Measurements from ENCODE around the gene GBP4. TPM values are rescaled to one million over a fixed set of nuclear protein-coding genes. Genes with fewer than 3 reads are reported as not detected.

Gene GBP4
- total RNA-seq, 3 donors from 2014 or later = 40.3 to 71.7 (median 53.2) TPM

DNA sequence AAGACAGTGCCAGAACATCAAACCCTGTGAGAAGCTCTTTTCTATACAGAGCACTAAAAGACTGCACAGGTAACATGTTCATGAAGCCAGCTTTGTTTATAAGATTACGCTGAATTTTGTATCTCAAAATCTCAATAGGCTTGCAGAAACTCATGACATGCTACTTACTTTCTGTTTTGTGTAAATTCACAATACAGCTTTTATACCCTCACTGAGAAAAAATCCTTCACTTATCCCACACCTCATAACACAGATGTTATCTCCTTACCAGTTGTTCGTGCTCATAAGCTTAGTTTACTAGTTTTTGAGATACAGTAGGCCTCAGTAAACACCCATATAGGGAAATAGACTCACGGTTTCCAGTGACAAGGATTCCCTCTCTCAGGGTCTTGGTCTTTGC, 48.8 kb downstream of the GBP4 start:
- DNase-seq (no peak), ATAC-seq (no peak)
- no peak overlapping the region for H3K4me3 Mint-ChIP-seq
- peaks cover 4% of the 10 kb centered on the region for H3K4me1 Mint-ChIP-seq (ENCODE audit: low read depth)
- no peaks in the 10 kb centered on the region for H3K36me3 Mint-ChIP-seq (ENCODE audit: insufficient read depth)
- no peaks in the 10 kb centered on the region for H3K9me3 Mint-ChIP-seq
- peaks cover 4% of the 10 kb centered on the region for H3K27me3 Mint-ChIP-seq (ENCODE audit: low read depth)

DNA sequence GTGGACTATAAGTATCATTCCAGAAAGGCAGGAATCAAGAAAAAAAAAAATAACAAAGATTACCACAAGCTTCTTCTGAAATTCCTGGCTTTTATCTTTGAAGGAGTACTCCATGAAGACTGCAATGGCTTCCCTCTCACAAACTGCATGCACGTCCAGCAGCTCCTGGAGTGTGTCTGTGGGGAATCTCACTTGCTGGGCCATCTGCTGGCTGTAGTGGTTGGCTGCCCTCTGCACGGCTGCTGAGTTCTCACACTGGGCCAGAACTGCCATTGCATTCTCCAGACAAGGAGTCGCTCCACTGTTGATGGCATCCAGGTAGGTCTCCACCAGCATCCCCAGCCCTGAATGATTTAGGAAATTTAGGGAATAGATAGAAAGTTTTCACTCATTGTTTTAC, 49.5 kb downstream of the GBP4 start:
- Mint-ChIP-seq H3K36me3 (ENCODE audit: insufficient read depth) (no peaks in the 10 kb centered on the region), H3K27me3 (ENCODE audit: low read depth) (peaks cover 4% of the 10 kb centered on the region), H3K9me3 (no peaks in the 10 kb centered on the region)

DNA sequence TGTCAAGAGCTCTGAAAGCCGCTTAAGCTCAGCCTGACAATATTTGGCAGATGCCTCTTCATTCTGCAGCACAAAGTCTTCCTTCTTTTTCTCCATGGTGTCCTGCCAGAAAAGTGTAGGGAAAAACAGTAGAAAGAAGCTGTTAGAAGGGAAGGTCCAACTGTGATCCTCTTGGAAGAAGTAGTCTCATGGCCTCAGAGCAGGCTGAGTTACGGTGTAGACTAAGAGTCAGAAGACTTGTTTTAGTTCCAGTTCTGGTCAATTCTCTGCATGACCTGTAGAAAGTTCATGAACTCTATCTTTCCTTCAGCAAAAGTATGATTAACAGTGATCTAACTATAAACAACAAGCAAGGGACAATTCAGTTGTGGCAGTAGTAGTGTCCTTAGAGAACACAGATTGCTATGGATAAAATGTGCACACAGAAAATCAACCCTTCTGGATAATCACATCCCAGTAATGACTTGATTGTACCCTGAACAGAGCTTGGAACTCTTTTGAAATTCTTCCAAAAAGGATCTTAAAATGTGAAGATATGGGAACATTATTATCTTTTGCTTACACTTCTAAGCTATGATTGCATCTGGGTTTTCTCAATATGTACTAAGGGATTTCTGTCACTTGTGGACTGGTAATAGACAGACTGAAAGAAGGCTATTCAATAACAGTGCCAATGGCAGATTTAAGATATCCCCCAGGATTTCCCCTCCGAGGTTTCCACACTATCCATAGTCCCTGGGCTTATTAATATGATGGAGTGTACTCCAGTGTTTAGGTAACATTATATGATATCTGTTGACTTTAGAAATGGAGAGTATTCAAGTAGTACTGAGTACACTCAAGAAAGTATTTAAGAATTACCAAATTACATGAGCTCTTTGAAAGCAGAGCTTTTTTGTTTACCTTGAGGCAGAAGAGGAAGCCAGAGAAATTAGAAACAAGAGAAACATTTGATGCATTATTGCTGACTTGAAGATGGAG, 50.8 kb downstream of the GBP4 start:
- Mint-ChIP-seq H3K4me1 (ENCODE audit: low read depth) (peaks cover 4% of the 10 kb centered on the region), H3K27me3 (ENCODE audit: low read depth) (peaks cover 2% of the 10 kb centered on the region), H3K36me3 (ENCODE audit: insufficient read depth) (no peaks in the 10 kb centered on the region), H3K9me3 (no peaks in the 10 kb centered on the region), H3K4me3 (no peak overlapping the region)
- DNase-seq (no peak), ATAC-seq (no peak)

More for the DNA sequence above, 49.5 kb downstream of the GBP4 start:
- ATAC-seq (no peak), DNase-seq (no peak)
- Mint-ChIP-seq H3K4me1 (ENCODE audit: low read depth) (peaks cover 4% of the 10 kb centered on the region), H3K4me3 (no peak overlapping the region)

DNA sequence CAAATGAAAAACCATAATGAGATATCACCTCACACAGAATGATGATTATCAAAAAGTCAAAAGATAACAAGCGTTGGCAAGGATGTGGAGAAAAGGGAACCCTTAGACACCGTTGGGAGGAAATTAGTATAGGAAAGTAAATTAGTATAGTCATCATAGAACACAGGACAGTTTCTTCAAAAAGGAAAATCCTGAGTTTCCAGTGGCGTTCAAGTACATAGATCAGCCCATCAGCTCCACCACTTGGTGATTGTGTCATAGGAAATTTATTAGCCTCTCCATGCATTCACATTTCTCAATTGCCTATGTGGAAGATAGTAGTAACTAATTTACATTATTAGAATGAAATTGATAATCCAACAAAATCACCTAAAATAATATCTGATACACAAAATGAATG, 52.0 kb downstream of the GBP4 start:
- H3K4me1 Mint-ChIP-seq (ENCODE audit: low read depth) = peaks cover 4% of the 10 kb centered on the region
- H3K27me3 Mint-ChIP-seq (ENCODE audit: low read depth) = peaks cover 2% of the 10 kb centered on the region
- DNase-seq (no peak), ATAC-seq (no peak)
- no peaks in the 10 kb centered on the region for H3K9me3 Mint-ChIP-seq
- H3K4me3 Mint-ChIP-seq = no peak overlapping the region
- no peaks in the 10 kb centered on the region for H3K36me3 Mint-ChIP-seq (ENCODE audit: insufficient read depth)

DNA sequence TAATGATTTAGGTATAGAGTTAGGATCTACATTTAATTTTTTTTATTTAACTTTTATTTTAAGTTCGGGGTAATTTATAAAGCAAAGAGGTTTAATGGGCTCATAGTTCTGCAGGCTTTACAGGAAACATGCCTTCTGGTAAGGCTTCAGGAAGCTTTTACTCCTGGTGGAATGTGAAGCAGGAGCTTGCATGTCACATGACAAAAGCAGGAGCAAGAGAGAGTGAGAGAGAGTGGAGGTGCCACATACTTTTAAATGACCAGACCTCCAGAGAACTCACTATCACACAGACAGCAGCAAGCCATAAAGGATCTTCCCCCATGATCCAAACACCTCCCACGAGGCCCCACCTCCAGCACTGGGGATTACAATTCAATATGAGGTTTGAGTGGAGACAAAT, 55.3 kb downstream of the GBP4 start:
- H3K9me3 Mint-ChIP-seq = peaks cover 4% of the 10 kb centered on the region
- no peaks in the 10 kb centered on the region for H3K36me3 Mint-ChIP-seq (ENCODE audit: insufficient read depth)
- DNase-seq (no peak), ATAC-seq (no peak)
- H3K4me3 Mint-ChIP-seq = no peak overlapping the region
- peaks cover 4% of the 10 kb centered on the region for H3K4me1 Mint-ChIP-seq (ENCODE audit: low read depth)
- peaks cover 2% of the 10 kb centered on the region for H3K27me3 Mint-ChIP-seq (ENCODE audit: low read depth)

DNA sequence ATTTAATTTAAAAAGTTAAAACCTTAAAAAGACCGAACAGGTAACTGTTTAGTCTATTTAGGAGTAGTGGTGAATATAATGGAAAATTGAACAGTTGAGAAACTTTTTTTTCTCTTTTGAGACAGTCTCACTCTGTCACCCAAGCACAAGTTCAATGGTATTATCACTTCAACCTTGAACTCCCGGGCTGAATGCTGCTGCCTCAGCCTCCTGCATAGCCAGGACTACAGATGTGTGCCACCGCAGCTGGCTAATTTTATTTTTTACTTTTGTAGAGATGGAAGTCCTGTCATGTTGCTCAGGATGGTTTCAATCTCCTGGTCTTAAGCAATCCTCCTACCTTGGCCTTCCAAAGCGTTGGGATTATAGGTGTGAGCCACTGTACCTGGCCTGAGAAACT, 56.6 kb downstream of the GBP4 start:
- no peak for DNase-seq
- H3K36me3 Mint-ChIP-seq (ENCODE audit: insufficient read depth) = no peaks in the 10 kb centered on the region
- no peaks in the 10 kb centered on the region for H3K27me3 Mint-ChIP-seq (ENCODE audit: low read depth)
- no peak for ATAC-seq
- peaks cover 1% of the 10 kb centered on the region for H3K4me1 Mint-ChIP-seq (ENCODE audit: low read depth)
- no peak overlapping the region for H3K4me3 Mint-ChIP-seq
- peaks cover 9% of the 10 kb centered on the region for H3K9me3 Mint-ChIP-seq

DNA sequence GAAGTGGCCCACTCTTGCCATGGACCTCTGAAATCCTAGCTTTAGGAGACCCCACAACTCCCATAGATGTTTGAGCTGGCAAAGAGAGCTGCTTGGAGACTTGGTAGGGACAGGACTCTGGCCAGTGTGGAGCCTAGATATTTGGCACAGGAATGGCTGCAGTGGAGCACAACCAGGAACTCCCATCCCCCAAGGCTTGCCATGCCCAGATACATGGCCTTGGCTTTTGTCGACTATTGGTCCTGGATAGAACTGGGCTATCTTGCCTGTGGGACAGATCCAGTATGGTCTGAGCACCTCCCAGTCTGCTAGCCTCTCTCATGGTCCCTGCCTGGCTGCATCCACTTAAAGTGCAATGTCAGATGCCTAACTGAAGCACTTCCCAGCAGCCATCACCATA, 65.0 kb downstream of the GBP4 start:
- DNase-seq (no peak), ATAC-seq (no peak)
- peaks cover 17% of the 10 kb centered on the region for H3K4me1 Mint-ChIP-seq (ENCODE audit: low read depth)
- no peaks in the 10 kb centered on the region for H3K36me3 Mint-ChIP-seq (ENCODE audit: insufficient read depth)
- H3K27me3 Mint-ChIP-seq (ENCODE audit: low read depth) = no peaks in the 10 kb centered on the region
- no peak overlapping the region for H3K4me3 Mint-ChIP-seq
- H3K9me3 Mint-ChIP-seq = peaks cover 8% of the 10 kb centered on the region

Other genes with a start within 250 kb of the GBP4 start
- 10 to 100 TPM; 21.1 to 23.6 (median 23.6) TPM for gene KYAT3, start 206.3 kb downstream of the GBP4 start, total RNA-seq
- 10 to 100 TPM; 23.9 to 29.6 (median 25.8) TPM for gene RBMXL1, start 206.3 kb downstream of the GBP4 start, total RNA-seq
- gene GBP3, start 176.1 kb downstream of the GBP4 start, total RNA-seq = 1 to 10 TPM; 2.5 to 8.2 (median 6.1) TPM
- 10 to 100 TPM; 45.6 to 80.9 (median 54.1) TPM for gene GBP1, start 133.7 kb downstream of the GBP4 start, total RNA-seq
- 100 to 1,000 TPM; 186 to 267 (median 244) TPM for gene GBP2, start 72.8 kb downstream of the GBP4 start, total RNA-seq
- under 1 TPM in 2 of 3 donors, not detected in 1; 0.29 to 0.51 TPM for gene GBP7, start 22.9 kb downstream of the GBP4 start, total RNA-seq
- gene GBP5, start 73.9 kb upstream of the GBP4 start, total RNA-seq = 100 to 1,000 TPM in 2 of 3 donors, 10 to 100 TPM in 1; 63.4 to 177 (median 147) TPM
- gene GBP6, start 165.1 kb upstream of the GBP4 start, total RNA-seq = under 1 TPM; 0.53 to 0.76 (median 0.55) TPM

All from activated T-cell treated with anti-CD3 and anti-CD28 coated beads, Interleukin-2, amount 50 U/mL, for 4 hours (primary cell).